GM19372 (cell line): ENCODE data around the gene CPA1.

Experiments used
- ATAC-seq: cut with Tn5 transposase; IDR thresholded peaks from one replicate; pipeline ENCODE4 v1.9.1; 2021; ENCODE audit warnings: mild to moderate bottlenecking, low read depth, moderate library complexity; ENCODE audit not compliant: unreplicated experiment

Gene CPA1

DNA sequence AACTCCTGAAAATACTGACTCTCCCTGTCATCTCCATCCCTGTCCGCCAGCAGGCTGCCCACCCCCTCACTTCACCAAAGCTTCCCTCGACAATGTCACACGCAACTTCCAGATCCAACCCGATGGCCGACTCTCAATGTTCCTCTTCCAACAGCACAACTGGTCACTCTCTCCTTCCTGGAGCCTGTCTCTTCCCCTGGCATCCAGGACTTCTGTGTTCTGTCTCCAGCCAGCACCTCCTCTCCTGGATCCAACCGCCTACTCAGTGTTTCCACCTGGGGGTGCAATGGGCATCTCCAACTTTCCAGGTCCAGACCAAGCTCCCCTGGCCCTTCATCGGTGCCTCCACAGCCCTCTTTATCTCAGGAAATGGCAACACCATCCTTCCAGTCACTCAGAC, 27.1 kb upstream of the CPA1 start:
- no peak for ATAC-seq

DNA sequence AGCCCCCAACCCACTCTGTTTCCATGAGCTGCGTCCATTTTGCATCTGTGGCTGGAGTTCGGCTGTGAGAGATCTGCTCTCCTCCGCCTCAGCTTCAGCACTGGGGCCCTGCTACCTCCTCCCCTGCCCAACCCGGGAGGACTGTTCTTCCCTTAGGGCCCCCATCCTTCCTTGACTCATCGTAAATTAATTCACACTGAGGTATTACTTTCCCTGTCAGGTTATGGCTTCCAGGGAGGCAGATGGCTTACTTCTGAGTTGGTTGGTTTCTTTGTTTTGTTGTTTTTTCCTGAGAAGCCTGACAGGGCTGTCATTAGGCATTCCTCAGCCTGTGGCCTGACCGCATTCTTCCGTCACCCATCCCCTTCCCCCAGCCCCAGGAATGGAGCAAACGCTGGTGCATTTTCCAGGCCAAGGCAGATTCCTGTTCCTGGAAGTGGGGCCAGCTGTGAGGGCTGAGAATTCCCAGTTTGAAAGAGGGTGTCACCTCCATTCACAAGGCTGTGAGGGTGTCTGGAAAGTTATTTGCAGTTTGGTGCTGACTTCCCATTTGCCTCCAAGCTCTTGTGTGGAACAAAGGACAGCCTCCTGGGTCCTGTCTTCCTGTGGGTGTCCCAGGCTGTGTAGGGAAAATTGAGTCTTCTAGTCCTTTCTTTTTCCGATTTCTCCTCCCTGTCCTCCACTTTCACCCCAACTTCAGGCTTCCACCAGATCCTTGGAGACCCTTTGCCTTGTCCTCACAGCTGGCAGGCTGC, 24.0 kb upstream of the CPA1 start:
- ATAC-seq = no peak

DNA sequence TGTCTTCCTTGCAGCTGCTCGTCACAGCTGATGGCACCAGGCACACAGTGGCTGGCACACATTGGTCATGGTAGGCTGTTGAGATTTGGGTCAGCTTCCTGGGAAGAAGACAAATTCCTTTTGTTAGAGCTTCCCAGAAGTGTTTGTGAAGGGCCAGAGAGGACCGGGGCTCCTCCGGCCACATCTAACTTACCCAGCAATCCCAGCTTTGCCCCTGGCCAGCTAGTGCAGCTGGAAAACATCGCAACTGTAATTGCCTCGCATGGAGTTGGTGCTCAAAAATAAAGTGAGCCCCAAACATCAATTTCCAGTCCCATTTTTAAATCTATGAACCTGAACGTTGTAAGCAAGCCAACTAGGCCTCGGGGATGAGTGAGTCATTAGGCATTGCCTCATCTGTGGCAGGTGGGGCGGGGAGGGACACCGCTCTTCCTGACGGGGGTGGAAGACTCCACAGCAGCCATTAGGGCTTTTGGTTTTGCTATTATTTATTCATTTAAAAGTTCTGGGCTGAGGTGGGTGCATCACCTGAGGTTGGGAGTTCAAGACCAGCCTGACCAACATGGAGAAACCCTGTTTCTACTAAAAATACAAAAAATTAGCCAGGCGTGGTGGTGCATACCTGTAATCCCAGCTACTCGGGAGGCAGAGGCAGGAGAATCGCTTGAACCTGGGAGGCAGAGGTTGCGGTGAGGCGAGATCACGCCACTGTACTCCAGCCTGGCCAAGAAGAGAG, 23.2 kb upstream of the CPA1 start:
- no peak for ATAC-seq

DNA sequence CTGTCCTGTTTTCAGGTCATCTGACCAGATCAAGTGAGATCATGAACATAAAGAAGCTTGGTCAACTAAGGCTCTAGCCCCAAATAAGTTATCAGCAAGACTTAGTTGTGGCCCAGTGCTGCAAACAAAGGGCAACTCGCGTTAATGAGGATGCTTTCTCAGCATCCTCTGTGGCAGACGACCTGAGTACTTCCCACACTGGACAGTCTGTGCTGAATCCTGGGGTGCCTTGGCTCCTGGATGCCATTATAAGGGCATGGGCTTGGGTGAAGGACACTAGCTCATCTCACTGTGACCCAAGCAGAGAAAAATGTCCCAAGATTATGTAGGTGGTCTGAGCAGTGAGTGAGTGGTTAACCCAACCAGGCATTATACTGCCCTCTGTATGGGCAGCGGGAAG, 21.8 kb upstream of the CPA1 start:
- no peak for ATAC-seq

DNA sequence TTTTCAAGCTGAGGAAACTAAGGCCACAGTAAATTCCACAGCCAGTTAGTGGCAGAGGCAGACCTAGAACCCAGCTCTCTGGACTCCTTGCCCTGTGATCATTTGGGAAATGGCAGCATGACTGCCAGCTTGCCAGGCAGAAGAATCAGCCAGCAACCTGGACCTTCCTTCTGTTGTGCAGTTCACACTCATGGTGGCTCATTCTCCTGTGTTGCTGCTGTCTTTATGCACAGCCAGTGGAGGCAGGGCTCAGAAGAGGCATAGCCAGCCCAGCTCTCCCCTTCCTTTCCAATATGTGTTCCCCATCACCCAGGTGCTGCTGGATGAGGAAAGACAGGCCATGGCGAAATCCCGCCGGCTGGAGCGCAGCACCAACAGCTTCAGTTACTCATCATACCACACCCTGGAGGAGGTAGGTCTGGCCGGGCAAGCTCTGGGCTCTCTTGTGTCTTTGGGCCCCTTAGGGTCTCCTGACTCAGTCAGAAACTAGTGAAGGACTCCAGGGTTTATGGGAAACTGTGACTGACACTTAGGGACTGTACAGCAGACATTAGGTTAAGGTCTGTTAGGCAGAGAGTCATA, 20.9 kb upstream of the CPA1 start:
- no peak for ATAC-seq

DNA sequence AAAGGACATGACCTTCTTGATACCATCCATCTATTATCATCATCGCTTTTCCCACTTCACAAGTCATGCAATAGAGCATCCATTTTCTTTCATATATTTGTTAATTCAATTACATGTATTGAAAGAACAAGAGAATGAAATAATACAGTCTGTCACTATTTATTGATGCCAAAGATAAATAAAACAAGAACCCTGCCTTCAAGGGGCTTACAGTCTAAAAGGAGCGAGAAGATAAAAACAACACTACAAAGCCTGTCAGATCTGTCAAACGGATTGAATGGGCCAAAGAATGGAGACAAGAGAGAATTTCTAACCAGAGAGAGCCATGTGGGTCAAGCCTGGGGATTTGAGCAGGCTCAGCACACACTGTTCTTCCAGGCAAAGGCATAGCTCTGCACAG, 19.8 kb upstream of the CPA1 start:
- no peak for ATAC-seq

DNA sequence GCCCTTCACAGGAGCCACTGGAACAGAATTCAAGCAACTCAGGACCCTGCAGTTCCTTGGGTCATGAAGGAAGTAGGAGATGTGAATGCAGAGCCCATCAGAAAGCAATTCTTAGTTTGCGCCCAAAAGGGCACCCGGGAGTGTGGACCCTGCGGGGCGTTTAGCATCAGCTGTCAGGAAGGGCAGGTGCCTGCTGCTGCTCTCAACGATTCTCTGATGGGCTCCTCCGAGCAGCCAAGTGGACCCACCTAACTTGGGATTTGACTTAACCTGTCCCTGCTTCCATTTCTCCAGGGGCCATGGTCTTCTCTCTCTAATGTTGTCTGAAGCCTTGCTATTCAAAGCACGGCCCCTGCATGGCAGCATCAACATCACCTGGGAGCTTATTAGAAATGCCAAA, 18.6 kb upstream of the CPA1 start:
- ATAC-seq = no peak

DNA sequence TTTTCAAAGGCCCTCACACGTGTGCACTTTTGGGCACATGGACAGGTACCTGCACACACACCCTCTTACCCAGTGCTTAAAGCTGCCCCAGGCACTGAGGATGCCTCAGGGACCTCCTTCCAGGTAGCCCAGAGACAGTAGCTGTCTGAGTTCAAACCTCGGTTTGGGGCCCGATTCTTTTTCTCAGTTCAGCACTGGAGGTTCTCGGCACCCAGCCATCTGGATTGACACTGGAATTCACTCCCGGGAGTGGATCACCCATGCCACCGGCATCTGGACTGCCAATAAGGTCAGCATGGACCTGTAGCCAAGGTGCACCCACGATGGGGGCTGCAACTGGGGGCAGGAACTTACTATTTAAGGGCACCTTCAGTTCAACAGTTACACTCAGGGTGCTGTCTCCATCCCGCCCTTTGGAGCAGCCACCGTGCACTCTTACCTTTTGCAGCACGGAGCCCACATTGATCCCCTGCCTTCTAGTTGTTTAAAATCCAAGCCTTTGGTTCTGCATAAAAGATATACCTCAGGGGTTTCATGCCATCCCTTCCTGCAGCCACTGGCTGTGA, 18.0 kb upstream of the CPA1 start:
- no peak for ATAC-seq

DNA sequence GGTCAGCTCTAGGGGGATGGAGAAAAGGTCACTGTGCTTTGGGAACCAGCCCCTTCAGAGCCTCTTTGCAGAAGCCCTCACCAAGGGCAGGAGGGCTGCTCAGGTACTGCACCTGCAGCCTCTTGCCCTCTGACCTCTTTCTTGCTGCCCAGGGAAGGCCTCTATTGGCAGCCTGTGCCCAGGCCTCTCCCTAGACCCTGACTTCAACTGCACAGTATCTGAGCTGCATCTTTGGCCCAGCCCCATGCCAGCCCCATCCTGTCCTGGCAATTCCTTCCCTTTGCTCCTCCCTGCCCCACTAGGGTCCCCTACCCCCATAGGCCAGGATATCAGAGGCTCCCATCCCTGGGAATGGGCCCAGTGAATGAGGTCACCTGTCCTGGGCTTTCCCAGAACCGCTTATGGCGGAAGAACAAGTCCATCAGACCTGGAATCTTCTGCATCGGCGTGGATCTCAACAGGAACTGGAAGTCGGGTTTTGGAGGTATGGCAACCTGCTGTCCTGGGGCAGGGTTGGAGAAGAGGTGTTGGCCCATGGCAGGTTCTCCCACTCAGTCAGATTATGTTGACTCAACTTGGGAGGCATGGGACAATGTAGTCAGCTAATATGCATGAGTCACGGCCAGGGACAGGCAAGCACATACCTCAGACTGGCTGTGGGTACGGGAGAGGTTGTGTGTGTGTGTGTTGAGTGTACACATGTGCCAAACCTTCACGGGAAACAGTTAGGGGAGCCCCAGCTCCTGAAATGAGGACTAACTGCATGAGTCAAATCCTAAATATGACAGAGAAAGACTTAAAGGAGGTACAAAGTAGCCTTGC, 17.1 kb upstream of the CPA1 start:
- no peak for ATAC-seq

DNA sequence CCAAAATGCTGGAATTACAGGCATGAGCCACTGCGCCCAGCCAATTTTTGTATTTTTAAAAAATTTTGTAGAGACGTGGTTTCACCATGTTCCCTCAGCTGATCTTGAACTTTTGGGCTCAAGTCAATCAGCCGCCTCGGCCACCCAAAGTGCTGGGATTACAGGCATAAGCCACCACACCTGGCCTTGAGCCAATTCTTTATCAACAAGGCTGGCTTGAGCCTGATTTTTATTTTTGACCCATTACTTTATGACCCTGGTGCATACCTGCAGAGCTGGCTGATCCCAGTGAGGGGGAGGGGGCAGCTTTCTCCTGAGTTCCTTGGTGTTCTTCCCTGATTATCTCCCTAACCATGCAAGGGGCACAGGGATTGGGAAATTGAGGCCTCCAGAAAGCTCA, 15.8 kb upstream of the CPA1 start:
- ATAC-seq = no peak

DNA sequence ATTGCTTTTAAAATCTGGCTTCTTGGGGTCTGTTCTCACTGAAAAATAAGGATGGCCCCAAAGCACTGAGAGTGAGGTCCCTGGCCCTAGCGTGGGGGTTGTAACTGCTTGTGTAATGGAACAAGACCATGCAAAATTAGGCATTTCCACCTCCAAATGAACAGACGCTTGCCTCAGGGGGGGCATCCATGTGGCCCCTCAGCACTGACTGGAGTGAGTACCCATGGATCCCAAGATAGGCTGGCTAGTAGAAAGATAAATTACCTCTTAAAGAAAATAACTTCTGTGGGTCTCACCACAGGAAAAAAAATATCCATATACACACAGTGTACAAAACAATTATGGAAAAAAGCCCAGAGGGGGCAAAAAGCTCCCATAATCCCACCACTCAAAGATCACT, 15.2 kb upstream of the CPA1 start:
- ATAC-seq = no peak

DNA sequence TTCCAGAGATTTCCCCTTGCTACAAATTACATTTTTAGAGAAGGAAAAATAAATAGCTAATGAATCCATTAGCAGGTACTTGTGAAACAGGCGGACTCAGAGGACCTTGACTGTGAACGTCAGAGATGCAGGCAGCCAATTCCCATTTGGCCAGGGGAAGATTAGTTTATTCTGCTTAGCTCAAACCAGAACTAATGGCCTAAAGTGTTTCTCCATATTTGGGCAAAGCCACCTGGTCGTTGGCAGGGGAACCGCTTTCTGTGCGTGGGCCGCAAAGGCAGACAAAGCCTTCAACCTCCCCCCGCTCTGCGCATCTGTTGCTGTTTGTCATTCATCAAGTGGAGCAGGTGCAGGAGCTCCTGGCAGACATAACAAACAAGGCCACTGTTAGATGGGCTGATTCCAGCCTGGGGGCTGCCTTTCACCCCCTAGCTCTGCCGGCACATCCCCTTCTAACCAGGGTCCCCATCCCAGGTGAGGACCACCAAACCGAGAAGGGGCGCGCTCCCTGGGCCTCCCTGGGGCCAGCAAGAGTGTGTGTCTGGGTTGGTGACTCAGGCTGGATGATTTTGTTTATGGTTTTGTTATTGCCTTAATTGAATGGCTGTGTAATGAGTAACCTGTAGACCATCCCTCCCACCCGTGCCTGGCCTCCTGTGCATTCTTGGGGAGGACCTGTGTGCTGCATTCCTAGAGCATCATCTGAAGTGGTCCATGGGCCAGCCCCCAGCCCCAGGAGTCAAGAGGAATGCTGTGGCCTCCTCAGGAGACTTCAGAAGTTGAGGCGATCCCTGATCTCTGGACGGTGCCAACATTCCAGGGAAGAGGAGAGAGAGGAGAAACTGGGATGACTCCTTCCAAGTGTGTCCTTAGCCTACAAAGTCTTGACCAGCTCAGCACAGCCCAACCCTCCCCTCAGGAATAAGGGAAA, 14.5 kb upstream of the CPA1 start:
- peak; percentile 70 for ATAC-seq

DNA sequence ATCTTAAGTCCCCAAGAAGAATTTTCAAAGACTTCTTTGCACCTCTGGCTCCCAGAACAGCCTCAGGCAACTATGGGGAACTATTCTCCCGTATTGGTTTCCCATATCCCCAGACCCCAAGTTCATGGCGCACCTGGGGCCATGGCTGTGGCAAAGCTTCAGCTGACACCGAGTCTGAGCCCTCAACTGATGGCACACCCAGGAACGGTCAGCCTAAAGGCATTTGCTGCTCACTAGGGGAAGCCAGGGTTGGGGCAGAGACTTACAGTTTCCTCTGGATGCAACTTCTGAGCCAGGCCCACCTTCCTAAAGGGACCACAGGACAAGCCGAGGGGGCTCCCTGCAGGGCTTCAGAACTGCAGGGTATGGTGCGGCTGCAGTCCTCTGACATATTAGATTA, 13.7 kb upstream of the CPA1 start:
- no peak for ATAC-seq

DNA sequence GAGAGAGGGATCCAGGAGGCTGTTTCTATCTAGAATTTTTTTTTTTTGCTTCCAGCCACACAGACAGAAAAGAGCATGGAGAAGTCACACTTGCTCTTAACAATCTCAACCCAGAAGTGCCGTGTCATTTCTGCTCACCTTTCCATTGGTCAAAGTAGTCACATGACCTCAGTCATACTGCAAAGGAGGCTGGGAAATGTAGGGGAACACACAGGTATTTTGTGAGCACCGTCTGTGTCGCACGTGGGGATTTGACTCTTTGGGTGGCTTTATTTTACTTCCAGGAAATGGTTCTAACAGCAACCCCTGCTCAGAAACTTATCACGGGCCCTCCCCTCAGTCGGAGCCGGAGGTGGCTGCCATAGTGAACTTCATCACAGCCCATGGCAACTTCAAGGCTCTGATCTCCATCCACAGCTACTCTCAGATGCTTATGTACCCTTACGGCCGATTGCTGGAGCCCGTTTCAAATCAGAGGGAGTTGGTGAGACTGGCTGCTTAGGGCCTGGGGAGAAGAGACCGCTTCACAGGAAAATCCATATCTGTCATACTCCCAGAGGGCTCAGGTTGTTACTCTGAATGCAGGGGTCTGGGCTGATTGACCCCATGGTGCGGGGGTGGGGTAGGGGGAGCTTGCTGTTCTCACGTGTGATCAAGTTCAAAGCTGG, 13.1 kb upstream of the CPA1 start:
- ATAC-seq = no peak

DNA sequence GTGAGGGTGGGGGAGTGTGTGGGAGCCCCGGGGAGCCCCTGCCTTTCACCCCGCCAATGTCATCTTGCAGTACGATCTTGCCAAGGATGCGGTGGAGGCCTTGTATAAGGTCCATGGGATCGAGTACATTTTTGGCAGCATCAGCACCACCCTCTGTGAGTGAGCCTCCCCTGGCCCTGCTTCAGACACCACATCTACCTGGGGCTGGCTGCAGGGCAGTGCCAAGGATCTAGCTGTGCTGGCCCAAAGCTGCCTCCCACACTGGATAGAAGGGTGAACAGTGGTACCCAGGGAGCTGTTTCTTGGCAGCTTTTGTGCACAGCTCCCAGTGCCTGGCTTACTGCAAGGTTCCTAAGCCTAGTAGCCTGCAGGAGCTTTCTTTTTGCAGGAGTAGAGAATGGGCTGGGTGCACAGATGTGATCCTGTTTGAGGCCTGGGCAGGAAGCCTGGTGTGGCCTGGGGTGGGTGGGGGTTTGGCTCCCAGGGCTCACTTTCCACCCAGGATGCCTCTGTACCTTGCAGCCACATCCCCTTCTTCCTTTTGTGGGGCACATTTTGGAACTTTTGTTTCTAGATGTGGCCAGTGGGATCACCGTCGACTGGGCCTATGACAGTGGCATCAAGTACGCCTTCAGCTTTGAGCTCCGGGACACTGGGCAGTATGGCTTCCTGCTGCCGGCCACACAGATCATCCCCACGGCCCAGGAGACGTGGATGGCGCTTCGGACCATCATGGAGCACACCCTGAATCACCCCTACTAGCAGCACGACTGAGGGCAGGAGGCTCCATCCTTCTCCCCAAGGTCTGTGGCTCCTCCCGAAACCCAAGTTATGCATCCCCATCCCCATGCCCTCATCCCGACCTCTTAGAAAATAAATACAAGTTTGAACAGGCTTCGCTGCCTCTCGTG, 12.2 kb upstream of the CPA1 start:
- ATAC-seq = no peak

DNA sequence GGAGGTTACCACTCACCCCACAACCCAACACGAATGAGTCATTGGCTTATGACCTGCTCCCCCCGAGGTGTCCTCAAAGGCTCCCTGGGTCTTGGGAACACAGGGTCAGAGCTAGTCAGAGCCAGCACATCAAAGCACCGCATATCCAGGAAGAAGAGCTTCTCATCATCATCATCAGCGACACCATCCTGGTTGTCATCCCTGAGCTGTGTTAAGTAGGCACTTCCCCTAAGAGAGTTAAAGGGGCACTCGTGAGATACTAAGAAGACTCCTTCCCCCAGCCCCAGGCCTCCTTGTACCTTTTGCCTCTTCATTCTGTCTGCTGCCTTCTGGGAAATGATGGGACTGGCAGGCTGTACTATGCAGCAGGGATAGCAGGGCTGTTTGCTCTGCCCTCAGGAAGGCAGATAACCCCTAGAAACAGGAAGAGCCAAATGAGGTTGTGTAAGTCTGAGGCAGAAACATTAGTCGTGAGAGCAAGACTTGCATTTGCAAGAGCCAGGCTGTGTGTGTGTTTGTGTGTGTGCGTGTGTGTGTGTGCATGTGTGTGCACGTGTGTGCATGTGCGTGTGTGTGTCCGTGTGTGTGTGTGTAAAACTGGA, 11.1 kb upstream of the CPA1 start:
- no peak for ATAC-seq

DNA sequence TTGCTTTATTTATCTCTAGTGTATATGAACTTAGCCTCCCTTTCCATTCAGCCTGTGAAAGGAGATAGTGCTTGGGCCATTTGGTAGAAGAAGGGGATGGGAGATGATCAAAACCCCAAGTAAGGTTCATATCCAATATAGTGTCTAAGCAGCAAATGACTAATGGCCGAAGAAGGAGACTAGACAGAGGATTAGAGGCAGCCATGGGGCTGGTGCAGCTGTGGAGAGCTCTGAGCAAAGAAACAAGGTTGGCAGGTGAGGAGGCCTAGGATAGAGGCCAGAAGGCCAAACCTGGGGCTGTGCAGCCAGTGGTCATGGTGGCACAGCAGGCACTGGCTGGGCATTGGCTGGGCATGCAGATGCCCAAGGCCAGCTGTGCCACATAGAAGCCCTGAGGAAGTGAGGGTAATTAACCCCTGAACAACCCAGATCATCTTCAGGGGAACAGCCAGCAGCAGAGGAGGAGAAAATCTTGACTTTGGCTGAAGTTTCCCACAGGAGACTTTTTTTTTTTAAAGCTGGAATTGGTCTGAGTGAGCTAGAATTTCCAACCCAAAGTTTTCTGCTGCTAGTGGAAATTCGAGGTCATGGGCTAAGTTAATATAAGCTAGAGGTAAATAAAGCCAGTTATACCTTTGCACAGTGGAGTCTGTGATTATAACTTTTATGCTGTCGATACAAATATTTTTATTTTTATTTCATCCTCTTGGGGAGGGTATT, 10.3 kb upstream of the CPA1 start:
- ATAC-seq = no peak
